Body of pancreas (tissue), 4 donors: ENCODE data around the gene CEP85L.

Experiments
- CTCF ChIP-seq, 7 experiments: fragments of 450-650 bp in 4 of 7; fragments of 200-600 bp in 3 of 7; sonication (generic) in 3 of 7; IDR thresholded peaks; one replicate each; pipeline ENCODE4 v1.5.1; 2016 to 2019; ENCODE audit warnings: antibody characterized with exemption in 7 of 7
- POLR2A ChIP-seq, 3 donors: fragments of 450-650 bp; IDR thresholded peaks; one replicate each; pipeline ENCODE4 v1.6.1; 2016; ENCODE audit warnings: antibody characterized with exemption in 3 of 3, mild to moderate bottlenecking in 2 of 3

DNA sequence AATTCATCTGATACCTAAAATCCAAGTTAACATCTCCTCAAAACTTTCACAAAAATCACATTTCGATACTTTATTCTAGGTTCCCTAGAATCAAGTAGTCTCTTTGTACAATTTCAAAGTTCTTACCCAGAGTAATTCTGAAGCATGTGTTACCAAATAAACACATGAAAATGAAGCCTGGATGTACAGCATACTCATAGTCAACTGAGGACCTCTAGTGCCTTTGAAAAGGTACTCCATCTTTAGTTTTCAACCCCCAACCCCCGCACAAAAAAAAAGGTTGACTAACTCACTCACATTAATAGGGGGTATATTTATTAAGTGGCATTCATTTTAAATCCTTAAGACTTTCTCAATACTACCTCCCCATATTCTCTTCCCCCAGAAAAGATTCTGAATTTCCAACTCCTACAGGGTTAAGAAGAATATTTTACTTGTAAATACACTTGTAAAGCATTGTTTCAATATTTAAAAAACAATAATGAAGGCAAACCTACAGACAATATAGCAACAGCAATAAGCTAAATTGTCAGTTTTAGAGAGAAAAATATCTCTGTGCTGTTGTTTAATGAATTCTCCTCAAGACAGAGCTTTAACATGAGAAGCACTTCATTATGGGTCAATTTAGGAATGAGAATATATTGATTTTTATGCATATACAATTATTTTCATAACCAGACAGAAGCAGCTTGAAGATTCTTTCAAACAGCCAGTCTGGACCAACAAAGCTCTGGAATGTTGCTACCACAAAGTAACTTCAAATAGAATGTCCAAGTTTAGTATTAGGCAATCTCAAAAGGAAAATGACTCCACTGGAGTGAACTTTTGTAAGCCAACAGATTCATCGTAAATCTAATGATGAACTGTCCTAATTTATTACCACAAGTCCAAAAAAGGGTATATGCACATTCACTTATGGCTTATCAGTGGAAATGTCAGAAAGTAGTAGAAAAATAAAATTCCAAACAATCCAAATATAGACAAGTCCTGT is 100.0 kb downstream of the CEP85L start:
- TF ChIP-seq CTCF (IDR thresholded peaks at IDR 0.05) (peak in 6 of 7 experiments; percentile 38 to 69 (median 65)), POLR2A (IDR thresholded peaks at IDR 0.05) (no peak)
